Measurements from ENCODE around the gene HEPHL1.

The HEPHL1 gene

GRCh38 chr11:94034207-94034606 lies 13.1 kb downstream of the HEPHL1 start:
- POLR2A ChIA-PET, result no interaction called here
- no peak overlapping the region for H3K4me3 ChIP-seq (ENCODE audit: low read depth, low read length)
- no peak for DNase-seq (ENCODE audit: low read depth, low spot score)
- no peak for TF ChIP-seq CTCF (IDR thresholded peaks at IDR 0.05; ENCODE audit: insufficient read depth, low read length, missing control alignments)
- CTCF ChIA-PET, result no interaction called here

GRCh38 chr11:94036096-94036495 lies 14.9 kb downstream of the HEPHL1 start:
- ChIA-PET POLR2A (no interaction called here), CTCF (no interaction called here)
- no peak for TF ChIP-seq CTCF (IDR thresholded peaks at IDR 0.05; ENCODE audit: insufficient read depth, low read length, missing control alignments)
- DNase-seq (ENCODE audit: low read depth, low spot score), result no peak
- no peak overlapping the region for H3K4me3 ChIP-seq (ENCODE audit: low read depth, low read length)

GRCh38 chr11:94043241-94043640 lies 22.1 kb downstream of the HEPHL1 start:
- TF ChIP-seq CTCF (IDR thresholded peaks at IDR 0.05; ENCODE audit: insufficient read depth, low read length, missing control alignments), result no peak
- DNase-seq (ENCODE audit: low read depth, low spot score), result no peak
- ChIA-PET POLR2A (no interaction called here), CTCF (no interaction called here)
- H3K4me3 ChIP-seq (ENCODE audit: low read depth, low read length), result no peak overlapping the region

- ChIA-PET CTCF (no interaction called here), POLR2A (no interaction called here)
- no peak for TF ChIP-seq CTCF (IDR thresholded peaks at IDR 0.05; ENCODE audit: insufficient read depth, low read length, missing control alignments)
- no peak for DNase-seq (ENCODE audit: low read depth, low spot score)
- H3K4me3 ChIP-seq (ENCODE audit: low read depth, low read length), result no peak overlapping the region
These were observed 25.6 kb downstream of the HEPHL1 start for GRCh38 chr11:94046796-94047195.

- CTCF ChIA-PET, result no interaction called here
- DNase-seq (ENCODE audit: low read depth, low spot score), result no peak
- POLR2A ChIA-PET, result no interaction called here
- no peak overlapping the region for H3K4me3 ChIP-seq (ENCODE audit: low read depth, low read length)
- no peak for TF ChIP-seq CTCF (IDR thresholded peaks at IDR 0.05; ENCODE audit: insufficient read depth, low read length, missing control alignments)
These were observed 27.0 kb downstream of the HEPHL1 start for GRCh38 chr11:94048032-94048709.

- DNase-seq (ENCODE audit: low read depth, low spot score), result no peak
- H3K4me3 ChIP-seq (ENCODE audit: low read depth, low read length), result no peak overlapping the region
- ChIA-PET POLR2A (no interaction called here), CTCF (no interaction called here)
- TF ChIP-seq CTCF (IDR thresholded peaks at IDR 0.05; ENCODE audit: insufficient read depth, low read length, missing control alignments), result no peak
These were observed 28.2 kb downstream of the HEPHL1 start for GRCh38 chr11:94049351-94049750.

Measured in AG04449 (cell line).